Neural crest cell (in vitro differentiated cells): ENCODE measurements around the gene TOMM40L. TPM values are rescaled to one million over a fixed set of nuclear protein-coding genes. Genes with fewer than 3 reads are reported as not detected.

ENCODE experiments used
- DNase-seq: peaks from one replicate; pipeline ENCODE4 v3.0.0; 2021; ENCODE audit warnings: low read depth, mixed read lengths, low spot score
- H3K27ac Mint-ChIP-seq: one replicate; pipeline ENCODE4 v1.8.0; 2021; ENCODE audit warnings: mild to moderate bottlenecking, mixed read lengths; ENCODE audit not compliant: unreplicated experiment
- H3K27me3 Mint-ChIP-seq: 2 replicates; pipeline ENCODE4 v1.8.0; 2021; ENCODE audit warnings: low read depth, mild to moderate bottlenecking, mixed read lengths
- H3K36me3 Mint-ChIP-seq: 2 replicates; pipeline ENCODE4 v1.8.0; 2021; ENCODE audit warnings: low read depth, mild to moderate bottlenecking, mixed read lengths
- H3K4me1 Mint-ChIP-seq: 2 replicates; pipeline ENCODE4 v1.8.0; 2021; ENCODE audit warnings: mixed read lengths
- H3K4me3 Mint-ChIP-seq: one replicate; pipeline ENCODE4 v1.8.0; 2021; ENCODE audit warnings: mild to moderate bottlenecking, mixed read lengths
- H3K9me3 Mint-ChIP-seq: 2 replicates; pipeline ENCODE4 v1.8.0; 2021; ENCODE audit warnings: mixed read lengths
- total RNA-seq: library from RNA; stranded (reverse); gene quantifications from 2 replicates; pipeline ENCODE4 v1.2.1, GENCODE V29; 2021
- TF ChIP-seq, protein P1 (sequence below): fragments of 200-600 bp; sonication (generic); conservative IDR thresholded peaks from 2 replicates; pipeline ENCODE4 v1.5.0; 2021; ENCODE audit warnings: antibody characterized with exemption, mild to moderate bottlenecking

The TOMM40L gene
- total RNA-seq, 1 donor from 2014 or later = 17.2 TPM

DNA sequence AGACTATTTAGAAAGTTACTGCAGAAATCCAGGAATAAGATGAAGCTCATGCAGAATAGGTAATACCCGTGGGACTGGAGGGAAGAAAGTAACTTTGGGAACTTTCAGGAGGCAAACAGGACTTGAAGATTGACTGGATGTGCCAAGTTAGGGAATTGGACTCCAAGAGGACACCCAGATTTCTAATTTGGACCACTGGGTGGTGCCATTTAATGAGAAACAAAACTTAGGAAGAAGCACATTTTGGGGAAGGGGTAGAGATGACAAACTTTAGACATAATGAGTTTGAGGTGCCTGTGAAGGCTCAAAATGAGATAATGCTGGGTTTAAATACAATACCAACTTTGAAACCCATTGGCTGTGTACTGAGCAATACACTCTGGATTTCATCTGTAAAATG is 45.2 kb upstream of the TOMM40L start:
- Mint-ChIP-seq H3K27ac (no peak overlapping the region), H3K4me3 (no peak overlapping the region), H3K9me3 (no peaks in the 10 kb centered on the region), H3K36me3 (no peaks in the 10 kb centered on the region), H3K4me1 (peaks cover 27% of the 10 kb centered on the region), H3K27me3 (no peaks in the 10 kb centered on the region)
- TF ChIP-seq, protein P1, sequence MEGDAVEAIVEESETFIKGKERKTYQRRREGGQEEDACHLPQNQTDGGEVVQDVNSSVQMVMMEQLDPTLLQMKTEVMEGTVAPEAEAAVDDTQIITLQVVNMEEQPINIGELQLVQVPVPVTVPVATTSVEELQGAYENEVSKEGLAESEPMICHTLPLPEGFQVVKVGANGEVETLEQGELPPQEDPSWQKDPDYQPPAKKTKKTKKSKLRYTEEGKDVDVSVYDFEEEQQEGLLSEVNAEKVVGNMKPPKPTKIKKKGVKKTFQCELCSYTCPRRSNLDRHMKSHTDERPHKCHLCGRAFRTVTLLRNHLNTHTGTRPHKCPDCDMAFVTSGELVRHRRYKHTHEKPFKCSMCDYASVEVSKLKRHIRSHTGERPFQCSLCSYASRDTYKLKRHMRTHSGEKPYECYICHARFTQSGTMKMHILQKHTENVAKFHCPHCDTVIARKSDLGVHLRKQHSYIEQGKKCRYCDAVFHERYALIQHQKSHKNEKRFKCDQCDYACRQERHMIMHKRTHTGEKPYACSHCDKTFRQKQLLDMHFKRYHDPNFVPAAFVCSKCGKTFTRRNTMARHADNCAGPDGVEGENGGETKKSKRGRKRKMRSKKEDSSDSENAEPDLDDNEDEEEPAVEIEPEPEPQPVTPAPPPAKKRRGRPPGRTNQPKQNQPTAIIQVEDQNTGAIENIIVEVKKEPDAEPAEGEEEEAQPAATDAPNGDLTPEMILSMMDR = peak; percentile 37
- no peak for DNase-seq

DNA sequence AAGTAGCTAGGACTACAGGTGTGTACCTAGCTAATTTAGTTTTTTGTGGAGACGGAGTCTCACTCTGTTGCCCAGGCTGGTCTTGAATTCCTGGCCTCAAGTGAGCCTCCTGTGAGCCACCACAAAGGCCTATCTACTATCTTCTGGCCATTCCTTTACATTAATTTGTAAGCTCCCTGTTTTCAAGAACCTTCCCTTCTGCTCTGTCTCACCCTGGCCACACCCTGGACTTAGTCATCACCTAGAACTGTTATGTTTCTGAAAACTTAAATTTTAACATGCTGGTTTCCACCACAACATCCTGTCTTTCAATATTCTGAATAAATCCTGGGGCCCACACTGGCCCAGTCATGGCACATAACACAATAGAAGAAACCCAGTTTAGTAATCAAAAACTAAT is 43.6 kb upstream of the TOMM40L start:
- TF ChIP-seq, protein P1 = no peak
- H3K4me3 Mint-ChIP-seq = no peak overlapping the region
- H3K9me3 Mint-ChIP-seq = no peaks in the 10 kb centered on the region
- no peaks in the 10 kb centered on the region for H3K27me3 Mint-ChIP-seq
- DNase-seq = no peak
- no peak overlapping the region for H3K27ac Mint-ChIP-seq
- peaks cover 15% of the 10 kb centered on the region for H3K4me1 Mint-ChIP-seq
- H3K36me3 Mint-ChIP-seq = no peaks in the 10 kb centered on the region

DNA sequence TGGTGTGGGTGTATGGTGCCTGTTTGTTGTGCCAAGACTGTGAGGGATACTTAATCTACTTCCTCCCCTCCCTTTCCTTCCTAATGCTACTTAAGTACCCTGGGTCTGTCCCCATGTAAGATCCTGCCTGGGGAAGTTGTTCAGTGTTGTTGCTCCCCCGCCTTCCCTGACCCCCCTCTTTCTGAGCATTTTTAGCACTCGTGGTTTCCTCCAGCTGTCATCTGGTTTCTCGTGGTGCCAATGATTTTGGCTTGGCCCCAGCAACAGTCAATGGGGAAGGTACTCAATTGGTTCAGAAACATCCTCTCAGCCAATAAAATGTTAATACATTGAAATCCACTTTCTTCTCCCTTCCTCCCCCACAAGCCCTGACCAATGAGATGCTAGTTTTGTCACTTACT is 40.6 kb upstream of the TOMM40L start:
- TF ChIP-seq, protein P1 = no peak
- DNase-seq = no peak
- Mint-ChIP-seq H3K4me3 (no peak overlapping the region), H3K4me1 (peaks cover 3% of the 10 kb centered on the region), H3K36me3 (no peaks in the 10 kb centered on the region), H3K27me3 (no peaks in the 10 kb centered on the region), H3K27ac (no peak overlapping the region), H3K9me3 (no peaks in the 10 kb centered on the region)

DNA sequence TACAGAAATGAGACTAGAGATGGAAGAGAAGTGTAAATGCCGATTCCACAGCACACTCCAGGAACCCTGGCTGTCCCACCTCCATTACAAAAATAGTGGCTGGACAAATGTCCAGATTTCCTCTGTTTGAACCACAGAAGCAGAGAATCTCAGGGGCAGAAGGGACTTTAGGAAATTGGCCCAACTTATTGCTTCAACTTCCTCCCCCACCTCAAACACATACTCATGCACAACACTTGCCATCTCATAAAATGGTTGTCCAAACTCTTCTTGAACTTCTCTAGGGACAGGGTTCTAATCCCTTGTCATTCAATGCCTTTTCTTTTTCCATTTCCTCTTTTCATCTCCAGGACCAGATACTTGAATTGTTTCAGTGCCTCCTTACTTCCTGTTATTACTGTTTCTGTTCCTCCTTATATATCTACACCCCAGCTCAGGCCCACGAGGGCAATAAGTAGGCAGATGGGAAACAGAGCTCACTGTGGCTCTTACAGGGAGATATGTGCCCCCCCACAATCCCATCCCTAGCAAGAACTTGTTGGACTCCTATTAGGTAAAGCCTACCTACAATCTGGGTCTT is 40.0 kb upstream of the TOMM40L start:
- no peak overlapping the region for H3K27ac Mint-ChIP-seq

DNA sequence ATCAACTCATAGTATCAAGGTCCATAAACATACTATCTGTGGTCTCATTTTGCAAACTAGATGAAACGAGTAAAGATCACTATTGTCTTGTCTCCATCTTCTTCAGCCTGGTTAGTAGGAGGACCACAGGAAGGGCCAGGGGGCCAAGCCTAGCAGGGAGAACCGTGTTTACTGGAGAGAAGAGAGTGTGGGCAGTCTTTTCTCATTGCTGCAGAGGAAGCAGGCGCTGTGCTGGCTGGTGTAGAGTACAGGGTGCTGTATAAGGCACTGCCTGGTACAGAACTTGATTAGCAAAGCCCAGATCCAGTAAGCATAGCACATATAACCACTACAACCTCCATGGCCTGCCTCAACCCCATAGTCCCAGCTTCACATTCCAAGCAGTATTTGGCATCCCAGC is 38.5 kb upstream of the TOMM40L start:
- H3K4me1 Mint-ChIP-seq = peaks cover 23% of the 10 kb centered on the region
- no peaks in the 10 kb centered on the region for H3K36me3 Mint-ChIP-seq
- H3K9me3 Mint-ChIP-seq = no peaks in the 10 kb centered on the region
- H3K27ac Mint-ChIP-seq = no peak overlapping the region
- H3K27me3 Mint-ChIP-seq = no peaks in the 10 kb centered on the region
- DNase-seq = no peak
- TF ChIP-seq, protein P1 = no peak
- no peak overlapping the region for H3K4me3 Mint-ChIP-seq

More for the DNA sequence above, 40.0 kb upstream of the TOMM40L start:
- no peaks in the 10 kb centered on the region for H3K27me3 Mint-ChIP-seq
- H3K36me3 Mint-ChIP-seq = no peaks in the 10 kb centered on the region
- no peaks in the 10 kb centered on the region for H3K9me3 Mint-ChIP-seq
- DNase-seq = no peak
- peaks cover 8% of the 10 kb centered on the region for H3K4me1 Mint-ChIP-seq
- TF ChIP-seq, protein P1 = no peak
- no peak overlapping the region for H3K4me3 Mint-ChIP-seq
